IPS-18c (cell line): ENCODE data around the gene SDR42E2.
A peak's percentile ranks its signal among the peaks of the same experiment; 100 is the strongest.
"Not testable (repeated sequence)": the region's sequence is repeated elsewhere in the genome, so short reads cannot be mapped to it uniquely, and the experiment has no call there.

Source experiments
- H3K4me3 ChIP-seq: 2 replicates; pipeline ENCODE4 v1.7.0; 2013; ENCODE audit warnings: low read depth, mild to moderate bottlenecking, low read length, moderate library complexity; ENCODE audit not compliant: insufficient read depth
- H3K9me3 ChIP-seq: one replicate; pipeline ENCODE4 v1.6.1; 2013; ENCODE audit warnings: mild to moderate bottlenecking, low read length, moderate library complexity; ENCODE audit not compliant: control insufficient read depth, insufficient read depth

SDR42E2 gene

DNA sequence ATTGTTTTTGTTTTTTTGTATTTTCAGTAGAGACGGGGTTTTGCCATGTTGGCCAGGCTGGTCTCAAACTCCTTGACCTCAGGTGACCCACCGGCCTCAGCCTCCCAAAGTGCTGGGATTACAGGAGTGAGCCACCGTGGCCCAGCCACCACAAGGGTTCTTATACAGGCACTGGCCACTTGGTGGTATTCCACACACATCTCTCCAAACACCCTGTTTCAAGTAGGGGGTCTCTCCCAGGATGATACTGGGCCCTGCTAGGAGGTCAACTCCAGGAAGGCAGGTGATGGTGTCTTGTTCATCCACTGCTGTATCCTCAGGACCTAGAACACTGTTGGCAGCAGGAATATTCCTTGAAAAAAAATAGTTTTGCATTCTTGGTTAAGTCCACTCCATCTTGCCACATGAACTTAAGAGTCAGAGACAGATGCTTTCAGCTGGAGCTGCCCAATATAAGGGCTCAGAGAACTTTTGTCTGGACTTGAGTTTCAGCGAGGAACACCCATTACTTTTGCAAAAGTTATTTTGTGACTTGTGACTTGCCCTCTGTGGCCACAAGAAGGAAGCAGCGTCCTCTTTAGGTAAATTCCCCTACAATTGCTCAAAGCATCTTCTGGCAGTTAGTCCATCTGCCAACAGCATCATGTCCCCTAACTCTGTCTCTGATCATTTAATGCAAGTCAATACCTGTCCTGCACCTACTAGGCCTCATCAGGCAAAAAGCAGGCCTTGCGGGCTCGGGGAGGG is 36.4 kb downstream of the SDR42E2 start:
- H3K9me3 ChIP-seq: no peaks in the 10 kb centered on the region
- no peak overlapping the region for H3K4me3 ChIP-seq

DNA sequence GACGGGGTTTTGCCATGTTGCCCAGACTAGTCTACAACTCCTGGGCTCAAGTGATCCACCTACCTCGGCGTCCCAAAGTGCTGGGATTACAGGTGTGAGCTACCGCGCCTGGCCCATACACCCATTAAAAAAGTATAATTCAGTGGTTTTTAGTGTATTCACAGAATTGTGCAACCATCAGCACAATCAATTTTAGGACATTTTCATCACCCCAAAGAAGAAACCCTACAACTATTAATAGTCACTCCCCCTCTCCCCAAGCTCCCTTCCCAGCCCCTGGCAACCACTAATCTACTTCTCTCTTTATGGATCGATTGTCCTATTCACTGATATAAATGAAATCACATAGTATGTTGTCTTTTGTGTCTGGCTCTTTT is 39.9 kb downstream of the SDR42E2 start:
- no peaks in the 10 kb centered on the region for H3K9me3 ChIP-seq
- no peak overlapping the region for H3K4me3 ChIP-seq

DNA sequence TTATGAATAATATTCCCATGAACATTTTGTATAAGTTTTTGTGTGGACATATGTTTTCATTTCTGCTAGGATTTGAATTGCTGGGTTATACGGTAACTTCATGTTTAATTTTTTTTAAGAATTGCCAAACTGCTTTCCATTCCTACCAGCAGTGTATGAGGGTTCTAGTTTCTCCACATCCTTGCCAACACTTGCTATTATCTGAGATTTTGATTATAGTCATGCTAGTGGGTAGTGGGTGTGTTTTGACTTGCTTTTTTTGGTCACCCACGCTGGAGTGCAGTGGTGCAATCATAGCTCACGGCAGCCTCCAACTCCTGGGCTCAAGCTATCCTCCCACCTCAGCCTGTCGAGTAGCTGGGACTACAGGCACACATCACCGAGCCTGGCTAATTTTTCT is 40.8 kb downstream of the SDR42E2 start:
- Histone ChIP-seq H3K9me3 (no peaks in the 10 kb centered on the region), H3K4me3 (no peak overlapping the region)

- Histone ChIP-seq H3K9me3 (no peaks in the 10 kb centered on the region), H3K4me3 (no peak overlapping the region)
These were observed 41.9 kb downstream of the SDR42E2 start for GRCh38 chr16:22204091-22204655.

DNA sequence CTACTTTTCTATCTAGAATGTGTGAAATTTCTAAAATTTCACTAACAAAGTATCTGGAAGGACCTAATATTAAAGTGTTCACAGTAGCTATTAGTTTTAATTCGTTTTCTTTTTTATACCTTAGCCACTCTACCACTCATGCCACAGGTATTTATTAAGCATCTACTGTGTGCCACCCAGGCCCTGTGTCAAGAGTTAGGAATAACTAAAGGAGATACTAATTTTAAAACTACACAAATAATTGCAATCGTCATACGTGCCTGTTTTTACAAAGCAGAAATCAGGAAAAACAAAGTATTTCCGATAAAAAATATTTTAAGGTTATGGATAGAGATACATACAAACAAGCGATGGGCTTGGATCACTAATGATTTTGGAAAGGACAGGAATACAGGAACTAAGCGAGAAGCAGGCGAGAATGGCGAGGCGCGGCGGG is 43.3 kb downstream of the SDR42E2 start:
- H3K9me3 ChIP-seq: no peaks in the 10 kb centered on the region
- peak overlapping the region; percentile 96 for H3K4me3 ChIP-seq

DNA sequence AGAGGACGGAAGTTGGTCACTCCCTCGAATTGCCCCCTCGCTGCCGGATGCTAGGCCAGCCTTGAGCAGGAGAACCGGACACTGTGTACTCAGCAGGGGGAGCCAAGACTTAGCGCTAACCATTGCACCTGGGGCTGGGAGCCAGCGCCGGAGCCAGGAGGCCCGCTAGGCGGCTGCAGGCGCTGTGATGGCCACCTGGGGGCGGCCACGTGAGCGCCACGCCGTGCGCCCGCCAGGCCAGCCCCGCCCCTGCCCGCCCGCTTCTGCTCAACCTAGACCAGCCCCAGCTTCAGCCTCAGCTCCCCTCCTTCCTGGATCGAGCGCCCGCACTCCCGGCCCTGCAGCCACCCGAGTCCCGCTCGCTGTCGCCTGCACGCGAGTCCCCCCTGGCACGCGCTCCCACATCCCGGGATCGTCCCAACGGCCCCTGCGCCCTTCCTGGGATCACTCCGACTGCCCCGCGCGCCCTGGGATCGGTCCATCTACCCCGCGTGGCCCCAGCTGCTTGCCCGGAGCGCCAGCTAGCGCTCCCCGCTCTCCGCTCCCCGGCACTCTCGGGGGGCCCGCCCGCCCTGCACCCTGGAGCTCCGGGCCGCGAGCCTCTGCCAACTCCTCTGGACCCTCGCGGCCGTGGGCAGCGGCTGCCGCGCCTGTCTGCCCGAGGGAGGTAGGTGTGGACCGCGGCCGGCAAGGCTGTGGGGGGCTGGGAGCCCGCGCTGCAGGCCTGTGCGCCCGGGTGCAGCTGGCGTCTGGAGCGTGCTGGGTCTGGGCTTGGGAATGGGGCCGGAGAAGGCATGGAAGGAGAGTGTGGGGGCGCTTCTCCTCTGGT is 43.9 kb downstream of the SDR42E2 start, which contains the start of gene EEF2K:
Gene EEF2K, plus strand, starts transcription at position 266 of the 829 bp plus-strand sequence. CDS start 19,452 bp downstream, outside the sequence.
- Histone ChIP-seq H3K4me3 (peak within 1 kb of the TSS; percentile 96), H3K9me3 (no peaks in the 10 kb centered on the region)

- Histone ChIP-seq H3K4me3 (peak overlapping the region; percentile 96), H3K9me3 (no peaks in the 10 kb centered on the region)
These were observed 44.8 kb downstream of the SDR42E2 start for GRCh38 chr16:22206842-22207714.

DNA sequence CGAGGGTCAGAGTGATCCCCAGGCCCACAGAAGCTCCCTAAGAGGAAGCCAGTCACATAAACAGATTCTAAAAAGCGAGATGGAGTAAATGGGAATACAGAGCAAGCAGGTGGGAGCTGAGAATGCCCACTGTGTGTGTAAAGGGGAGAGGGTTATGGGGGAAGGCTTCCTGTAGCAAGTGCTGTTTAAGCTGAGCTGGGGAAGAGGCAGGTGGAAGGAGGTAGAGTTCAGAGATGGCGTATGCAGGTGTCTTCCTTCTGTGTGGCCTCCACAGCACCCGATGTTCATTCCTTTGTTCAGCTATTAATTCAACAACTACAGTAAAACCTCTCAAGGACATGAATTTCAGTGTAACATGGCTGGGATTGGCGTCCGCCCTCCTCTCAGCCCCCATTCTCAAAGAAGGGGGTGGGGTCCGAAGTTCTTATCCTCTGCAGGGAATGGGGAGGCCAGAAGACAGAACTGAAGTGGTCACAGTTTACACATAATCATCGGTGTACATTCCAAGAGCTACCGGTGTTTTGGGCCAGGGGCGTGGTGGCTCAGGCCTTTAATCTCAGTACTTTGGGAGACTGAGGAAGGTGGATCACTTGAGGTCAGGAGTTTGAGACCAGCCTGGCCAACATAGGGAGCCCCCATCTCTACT is 45.5 kb downstream of the SDR42E2 start:
- Histone ChIP-seq H3K9me3 (no peaks in the 10 kb centered on the region), H3K4me3 (peak overlapping the region; percentile 96)

- Histone ChIP-seq H3K9me3 (no peaks in the 10 kb centered on the region), H3K4me3 (no peak overlapping the region)
These were observed 48.0 kb downstream of the SDR42E2 start for GRCh38 chr16:22210285-22210684.

GRCh38 chr16:22210854-22211253 is 48.5 kb downstream of the SDR42E2 start:
- no peak overlapping the region; the same call in 1 of the 2 replicates for H3K4me3 ChIP-seq
- no peaks in the 10 kb centered on the region for H3K9me3 ChIP-seq

GRCh38 chr16:22213236-22213635 is 50.9 kb downstream of the SDR42E2 start:
- no peak overlapping the region for H3K4me3 ChIP-seq
- no peaks in the 10 kb centered on the region for H3K9me3 ChIP-seq

DNA sequence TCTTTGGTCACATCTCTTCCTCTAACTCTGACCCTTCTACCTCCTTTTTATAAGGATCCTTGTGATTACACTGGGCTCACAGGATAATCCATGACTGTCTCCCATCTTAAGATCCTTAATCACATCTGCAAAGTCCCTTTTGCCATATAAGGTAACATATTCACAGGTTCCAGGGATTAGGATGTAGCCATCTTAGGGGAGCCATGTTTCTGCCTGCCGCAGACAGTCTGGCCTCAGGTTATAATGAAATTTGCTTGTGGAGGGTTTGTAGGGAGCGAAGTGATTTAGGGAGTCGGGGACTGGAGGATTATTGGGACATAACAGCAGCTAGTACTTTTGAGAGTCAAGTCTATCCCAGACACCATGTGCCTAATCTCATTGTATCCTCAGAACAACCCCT is 51.5 kb downstream of the SDR42E2 start:
- Histone ChIP-seq H3K9me3 (no peaks in the 10 kb centered on the region), H3K4me3 (no peak overlapping the region)

DNA sequence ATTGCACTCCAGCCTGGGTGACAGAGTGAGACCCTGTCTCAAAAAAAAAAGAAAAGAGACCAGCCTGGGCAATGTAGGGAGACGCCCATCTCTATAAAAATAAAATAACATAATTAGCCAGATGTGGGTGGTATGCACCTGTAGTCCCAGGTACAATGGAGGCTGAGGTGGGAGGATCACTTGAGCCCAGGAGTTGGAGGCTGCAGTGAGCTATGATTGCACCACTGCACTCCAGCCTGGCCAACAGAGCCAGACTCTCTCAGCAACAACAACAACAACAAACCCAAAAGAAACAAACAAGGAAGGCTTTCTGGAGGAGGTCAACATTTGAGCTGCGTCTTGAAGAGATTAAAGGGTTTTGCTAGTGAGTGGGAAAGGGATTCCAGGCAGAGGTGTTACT is 52.1 kb downstream of the SDR42E2 start:
- no peak overlapping the region for H3K4me3 ChIP-seq
- H3K9me3 ChIP-seq: no peaks in the 10 kb centered on the region

DNA sequence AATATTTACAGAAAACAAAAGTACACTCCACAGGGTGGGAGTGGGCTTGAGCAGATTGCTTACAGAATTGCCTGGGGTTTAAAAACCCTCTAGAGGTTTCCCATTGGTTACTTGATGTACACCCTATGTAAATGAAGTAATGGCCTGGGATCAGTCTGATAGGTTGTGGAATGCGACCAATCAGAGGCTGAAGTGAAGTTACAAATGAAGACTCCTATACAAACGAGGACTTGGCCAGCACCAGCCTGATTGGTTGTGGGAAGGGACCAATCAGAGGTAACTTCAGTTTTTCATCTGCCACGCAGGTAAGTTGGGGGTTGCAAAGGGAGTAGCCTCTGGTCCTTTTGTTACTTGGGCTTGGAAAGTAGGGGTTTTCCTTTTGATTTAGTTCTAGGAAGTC is 52.6 kb downstream of the SDR42E2 start:
- Histone ChIP-seq H3K9me3 (no peaks in the 10 kb centered on the region), H3K4me3 (no peak overlapping the region)

DNA sequence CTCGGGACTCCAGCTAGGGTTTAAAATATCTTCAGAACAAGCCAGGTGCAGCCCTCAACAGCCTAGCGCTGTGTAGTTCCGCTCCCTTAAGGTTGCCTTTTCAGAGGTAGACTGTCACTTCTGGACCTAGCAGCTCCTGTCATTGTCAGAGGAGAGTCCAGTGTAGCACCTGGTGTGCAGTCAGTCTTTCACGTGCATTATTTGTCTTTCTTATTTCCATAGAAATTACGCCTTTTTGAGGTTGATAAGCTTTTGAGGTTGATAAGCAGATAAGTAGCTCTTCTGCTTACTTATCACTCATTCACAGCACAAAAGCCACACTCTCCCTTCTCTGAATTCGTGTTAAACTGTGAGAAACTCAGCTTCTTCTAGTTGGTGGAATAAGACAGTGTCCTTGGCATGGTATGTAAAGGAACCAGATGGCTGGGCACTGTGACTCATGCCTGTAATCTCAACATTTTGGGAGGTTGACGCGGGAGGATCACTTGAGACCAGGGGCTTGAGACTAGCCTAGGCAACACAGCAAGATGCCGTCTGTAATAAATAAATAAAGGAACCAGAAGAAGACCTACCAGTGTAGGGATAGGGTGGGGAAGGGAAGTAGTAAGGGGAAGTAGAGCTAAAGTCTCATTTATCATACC is 54.0 kb downstream of the SDR42E2 start:
- Histone ChIP-seq H3K9me3 (no peaks in the 10 kb centered on the region), H3K4me3 (no peak overlapping the region)

- not testable (repeated sequence) for H3K4me3 ChIP-seq, H3K9me3 ChIP-seq
These were observed 54.5 kb downstream of the SDR42E2 start for GRCh38 chr16:22216832-22217225.
